Skeletal muscle satellite cell (primary cell): ENCODE measurements around the gene ANAPC10.
"Not testable (repeated sequence)": the region's sequence is repeated elsewhere in the genome, so short reads cannot be mapped to it uniquely, and the experiment has no call there.

ENCODE experiments used
- H3K27me3 ChIP-seq: 2 replicates; pipeline ENCODE4 v1.7.0; 2013; ENCODE audit warnings: low read length; ENCODE audit not compliant: control insufficient read depth, insufficient read depth
- H3K36me3 ChIP-seq: 2 replicates; pipeline ENCODE4 v1.7.0; 2013; ENCODE audit warnings: mild to moderate bottlenecking, control low read depth, low read length; ENCODE audit not compliant: insufficient read depth
- H3K4me1 ChIP-seq: 2 replicates; pipeline ENCODE4 v1.7.0; 2013; ENCODE audit warnings: low read length; ENCODE audit not compliant: control insufficient read depth, insufficient read depth
- H3K4me2 ChIP-seq: 2 replicates; pipeline ENCODE4 v1.7.0; 2013; ENCODE audit warnings: mild to moderate bottlenecking, low read length
- H3K4me3 ChIP-seq: 2 replicates; pipeline ENCODE4 v1.7.0; 2013; ENCODE audit warnings: low read length
- H3K9ac ChIP-seq: 2 replicates; pipeline ENCODE4 v1.7.0; 2013; ENCODE audit warnings: mild to moderate bottlenecking, low read depth, low read length, moderate library complexity
- H3K9me3 ChIP-seq: replicated peaks from 2 replicates; pipeline ENCODE4 v1.7.0; 2013; ENCODE audit warnings: mild to moderate bottlenecking, control low read depth, low read length

The ANAPC10 gene

GRCh38 chr4:145000656-145001055, 97.3 kb downstream of the ANAPC10 start:
- not testable (repeated sequence) for H3K4me2 ChIP-seq, H3K9me3 ChIP-seq, H3K4me3 ChIP-seq, H3K36me3 ChIP-seq, H3K9ac ChIP-seq, H3K4me1 ChIP-seq, H3K27me3 ChIP-seq

GRCh38 chr4:144989306-144989705, 108.7 kb downstream of the ANAPC10 start:
- no peaks in the 10 kb centered on the region for H3K27me3 ChIP-seq
- no peaks in the 10 kb centered on the region for H3K4me1 ChIP-seq
- no peak overlapping the region for H3K9ac ChIP-seq
- H3K4me3 ChIP-seq = no peak overlapping the region
- peaks cover 3% of the 10 kb centered on the region for H3K36me3 ChIP-seq
- no peaks in the 10 kb centered on the region for H3K9me3 ChIP-seq
- H3K4me2 ChIP-seq = no peak overlapping the region

- H3K4me3 ChIP-seq = no peak overlapping the region
- H3K4me2 ChIP-seq = no peak overlapping the region
- H3K27me3 ChIP-seq = no peaks in the 10 kb centered on the region
- no peaks in the 10 kb centered on the region for H3K9me3 ChIP-seq
- H3K4me1 ChIP-seq = no peaks in the 10 kb centered on the region
- no peaks in the 10 kb centered on the region for H3K36me3 ChIP-seq
- no peak overlapping the region for H3K9ac ChIP-seq
These were observed 112.5 kb downstream of the ANAPC10 start for GRCh38 chr4:144985531-144985930.

DNA sequence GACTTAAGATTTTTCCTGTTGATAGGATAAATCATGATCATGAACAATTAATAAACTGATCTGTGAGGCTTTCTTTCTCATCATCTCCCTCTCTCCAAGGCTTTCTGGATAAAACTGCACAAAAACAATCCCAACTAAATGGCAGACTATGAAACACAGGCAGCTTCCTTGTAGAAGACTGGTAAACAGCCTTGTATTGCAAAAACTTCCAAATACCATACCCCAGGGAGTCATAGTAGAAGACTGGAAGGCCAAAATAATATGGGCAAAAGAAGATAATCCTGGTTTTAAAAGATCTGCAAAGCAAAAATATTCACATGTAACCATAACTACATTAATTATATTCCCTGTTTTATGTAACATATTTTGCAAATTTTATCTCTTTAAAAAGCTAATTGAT, 113.0 kb downstream of the ANAPC10 start:
- no peak overlapping the region for H3K4me2 ChIP-seq

GRCh38 chr4:144984241-144984640, 113.8 kb downstream of the ANAPC10 start:
- Histone ChIP-seq H3K4me2 (no peak overlapping the region), H3K4me1 (no peaks in the 10 kb centered on the region), H3K36me3 (no peaks in the 10 kb centered on the region), H3K9me3 (no peaks in the 10 kb centered on the region), H3K9ac (no peak overlapping the region), H3K27me3 (no peaks in the 10 kb centered on the region), H3K4me3 (no peak overlapping the region)

More for the DNA sequence above, 113.0 kb downstream of the ANAPC10 start:
- H3K9me3 ChIP-seq = no peaks in the 10 kb centered on the region
- H3K9ac ChIP-seq = no peak overlapping the region
- no peaks in the 10 kb centered on the region for H3K4me1 ChIP-seq
- no peak overlapping the region for H3K4me3 ChIP-seq
- no peaks in the 10 kb centered on the region for H3K36me3 ChIP-seq
- no peaks in the 10 kb centered on the region for H3K27me3 ChIP-seq

GRCh38 chr4:144975718-144976117, 122.3 kb downstream of the ANAPC10 start:
- H3K4me2 ChIP-seq = no peak overlapping the region
- no peak overlapping the region for H3K4me3 ChIP-seq
- no peaks in the 10 kb centered on the region for H3K36me3 ChIP-seq

GRCh38 chr4:144970597-144970996, 127.4 kb downstream of the ANAPC10 start:
- Histone ChIP-seq H3K27me3 (no peaks in the 10 kb centered on the region), H3K9ac (no peak overlapping the region), H3K36me3 (no peaks in the 10 kb centered on the region), H3K4me2 (no peak overlapping the region), H3K4me3 (no peak overlapping the region), H3K4me1 (no peaks in the 10 kb centered on the region), H3K9me3 (no peaks in the 10 kb centered on the region)

More at GRCh38 chr4:144975718-144976117, 122.3 kb downstream of the ANAPC10 start:
- Histone ChIP-seq H3K9ac (no peak overlapping the region), H3K9me3 (no peaks in the 10 kb centered on the region), H3K4me1 (no peaks in the 10 kb centered on the region), H3K27me3 (no peaks in the 10 kb centered on the region)

DNA sequence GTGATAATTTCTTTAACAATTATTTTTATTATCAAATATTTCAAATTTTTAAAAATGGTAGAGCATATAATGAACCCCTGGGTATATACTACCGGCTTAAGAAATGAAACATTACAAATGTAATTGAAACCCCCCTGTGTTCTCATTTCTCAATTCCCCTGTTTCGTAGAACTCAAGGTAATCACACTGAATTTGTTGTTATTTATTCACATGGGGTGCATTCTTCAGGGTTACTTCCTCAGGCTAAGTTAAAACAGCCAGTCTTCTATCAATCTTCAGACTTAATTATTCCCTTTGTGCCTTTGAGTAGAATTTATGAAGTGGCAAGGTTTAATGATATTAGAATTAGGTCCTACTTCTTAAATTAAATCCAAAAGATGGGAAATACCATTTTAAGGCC, 128.2 kb downstream of the ANAPC10 start:
- H3K36me3 ChIP-seq = no peaks in the 10 kb centered on the region

DNA sequence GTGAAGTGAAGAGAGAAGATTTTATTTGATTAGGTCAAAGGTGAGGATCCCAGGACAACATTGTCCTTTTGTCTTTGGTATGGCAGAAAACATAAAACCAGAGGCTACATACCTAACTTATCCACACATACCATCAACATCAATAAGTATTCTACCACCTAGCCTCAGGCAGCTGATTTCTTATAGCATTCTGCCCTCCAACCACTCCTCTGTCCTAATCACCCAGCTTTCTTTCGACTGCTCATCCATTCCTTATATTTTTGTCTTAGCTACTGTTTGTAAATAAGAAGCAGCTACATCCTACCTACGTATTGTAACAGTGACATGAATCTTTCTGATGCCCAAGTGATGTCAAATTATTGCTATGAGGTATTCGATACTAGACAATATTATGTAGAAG, 129.4 kb downstream of the ANAPC10 start:
- Histone ChIP-seq H3K9ac (no peak overlapping the region), H3K4me1 (no peaks in the 10 kb centered on the region), H3K4me3 (no peak overlapping the region), H3K36me3 (no peaks in the 10 kb centered on the region), H3K4me2 (no peak overlapping the region), H3K27me3 (no peaks in the 10 kb centered on the region), H3K9me3 (no peaks in the 10 kb centered on the region)

More for the DNA sequence above, 128.2 kb downstream of the ANAPC10 start:
- no peak overlapping the region for H3K4me2 ChIP-seq
- no peaks in the 10 kb centered on the region for H3K9me3 ChIP-seq
- no peaks in the 10 kb centered on the region for H3K4me1 ChIP-seq
- H3K9ac ChIP-seq = no peak overlapping the region
- H3K4me3 ChIP-seq = no peak overlapping the region
- no peaks in the 10 kb centered on the region for H3K27me3 ChIP-seq

DNA sequence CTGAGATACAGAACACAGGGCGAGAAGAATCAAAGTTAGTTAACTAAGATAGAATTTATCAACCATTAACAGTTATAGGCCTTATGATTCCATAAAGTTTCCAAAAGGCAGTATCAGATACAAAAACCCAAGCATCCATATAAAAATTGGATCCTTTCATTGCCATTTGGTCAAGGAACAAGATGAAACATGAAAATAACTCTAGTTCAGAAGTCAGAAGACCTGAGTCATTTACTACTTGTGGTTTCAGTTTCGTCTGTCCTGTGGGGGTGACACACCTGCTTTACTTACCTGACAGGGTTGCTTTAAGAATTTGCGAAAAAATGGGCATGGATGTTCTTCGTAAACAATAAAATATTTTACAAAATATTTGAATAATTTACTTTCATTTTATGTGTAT, 130.8 kb downstream of the ANAPC10 start:
- Histone ChIP-seq H3K27me3 (no peaks in the 10 kb centered on the region), H3K9ac (no peak overlapping the region), H3K4me3 (no peak overlapping the region), H3K4me2 (no peak overlapping the region), H3K36me3 (no peaks in the 10 kb centered on the region), H3K9me3 (no peaks in the 10 kb centered on the region), H3K4me1 (no peaks in the 10 kb centered on the region)

DNA sequence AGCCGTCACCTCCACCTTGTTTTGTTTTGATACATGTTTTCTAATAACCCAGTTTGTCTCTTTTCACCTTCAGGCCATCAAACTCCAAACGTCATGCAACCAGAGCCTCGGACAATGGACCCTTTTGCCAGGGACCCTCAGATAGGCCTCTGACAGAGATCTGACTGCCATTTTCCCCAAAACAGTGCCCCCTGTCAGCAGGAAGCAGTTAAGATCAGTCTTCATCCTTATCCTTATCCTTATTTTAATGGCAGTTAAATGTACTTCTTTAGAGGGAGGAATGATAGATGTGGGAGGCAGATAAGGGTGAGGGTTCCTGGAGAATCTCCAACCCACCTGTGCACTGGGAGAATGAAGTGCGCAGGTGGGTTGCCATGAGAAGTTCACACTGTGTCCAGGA, 135.7 kb downstream of the ANAPC10 start:
- no peaks in the 10 kb centered on the region for H3K9me3 ChIP-seq
- no peaks in the 10 kb centered on the region for H3K4me1 ChIP-seq
- no peaks in the 10 kb centered on the region for H3K36me3 ChIP-seq
- no peak overlapping the region for H3K4me2 ChIP-seq
- H3K27me3 ChIP-seq = no peaks in the 10 kb centered on the region
- no peak overlapping the region for H3K4me3 ChIP-seq
- H3K9ac ChIP-seq = no peak overlapping the region

- no peaks in the 10 kb centered on the region for H3K36me3 ChIP-seq
- no peak overlapping the region for H3K4me3 ChIP-seq
- no peaks in the 10 kb centered on the region for H3K4me1 ChIP-seq
- H3K4me2 ChIP-seq = no peak overlapping the region
- H3K9ac ChIP-seq = no peak overlapping the region
- H3K9me3 ChIP-seq = no peaks in the 10 kb centered on the region
- H3K27me3 ChIP-seq = no peaks in the 10 kb centered on the region
These were observed 142.9 kb downstream of the ANAPC10 start for GRCh38 chr4:144955104-144955503.
